ENCODE measurements around the gene NGRN. TPM values are rescaled to one million over a fixed set of nuclear protein-coding genes. Genes with fewer than 3 reads are reported as not detected.

The NGRN gene, protein sequence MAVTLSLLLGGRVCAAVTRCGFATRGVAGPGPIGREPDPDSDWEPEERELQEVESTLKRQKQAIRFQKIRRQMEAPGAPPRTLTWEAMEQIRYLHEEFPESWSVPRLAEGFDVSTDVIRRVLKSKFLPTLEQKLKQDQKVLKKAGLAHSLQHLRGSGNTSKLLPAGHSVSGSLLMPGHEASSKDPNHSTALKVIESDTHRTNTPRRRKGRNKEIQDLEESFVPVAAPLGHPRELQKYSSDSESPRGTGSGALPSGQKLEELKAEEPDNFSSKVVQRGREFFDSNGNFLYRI
- total RNA-seq (2022; extraction: Qiagen RNA extraction), result 102 to 112 TPM (median 109 TPM) in 5 replicates

DNA sequence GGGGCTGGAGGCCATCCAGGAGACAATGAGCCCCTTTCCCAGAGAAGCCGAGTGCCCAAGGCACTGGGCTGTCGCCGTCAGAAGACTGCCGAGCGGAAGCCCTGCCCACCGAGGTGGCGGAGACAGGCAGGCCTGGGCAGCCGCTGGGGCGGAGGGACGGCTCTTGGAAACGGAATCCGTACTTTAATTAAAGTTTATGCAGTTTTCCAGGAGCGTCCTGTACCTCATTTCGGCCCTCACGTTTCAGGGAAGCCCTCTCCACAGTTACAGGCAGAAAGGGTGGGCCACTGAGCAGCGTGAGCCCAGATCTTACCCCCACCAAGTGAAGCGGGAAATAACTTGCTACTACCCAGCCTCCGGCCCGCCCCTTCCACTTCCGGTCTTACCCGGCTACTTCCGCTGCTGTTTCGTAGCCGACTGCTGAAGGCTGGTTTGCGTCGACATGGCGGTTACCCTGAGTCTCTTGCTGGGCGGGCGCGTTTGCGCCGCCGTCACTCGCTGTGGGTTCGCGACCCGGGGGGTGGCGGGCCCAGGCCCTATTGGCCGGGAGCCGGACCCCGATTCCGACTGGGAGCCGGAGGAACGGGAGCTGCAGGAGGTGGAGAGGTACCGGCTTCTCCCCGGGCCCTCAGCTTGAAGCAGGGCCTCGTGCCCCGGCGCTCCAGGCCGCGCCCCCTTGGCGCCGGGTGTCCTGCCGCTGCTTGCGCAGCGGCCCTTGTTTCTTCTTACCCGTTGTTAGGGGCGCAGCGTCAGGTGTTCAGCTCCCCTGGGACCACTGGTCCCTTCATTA, at the start of gene NGRN:
Gene NGRN, plus strand, starts transcription at position 402 of the 790 bp plus-strand sequence. Its CDS starts 41 bp downstream, at position 443.

DNA sequence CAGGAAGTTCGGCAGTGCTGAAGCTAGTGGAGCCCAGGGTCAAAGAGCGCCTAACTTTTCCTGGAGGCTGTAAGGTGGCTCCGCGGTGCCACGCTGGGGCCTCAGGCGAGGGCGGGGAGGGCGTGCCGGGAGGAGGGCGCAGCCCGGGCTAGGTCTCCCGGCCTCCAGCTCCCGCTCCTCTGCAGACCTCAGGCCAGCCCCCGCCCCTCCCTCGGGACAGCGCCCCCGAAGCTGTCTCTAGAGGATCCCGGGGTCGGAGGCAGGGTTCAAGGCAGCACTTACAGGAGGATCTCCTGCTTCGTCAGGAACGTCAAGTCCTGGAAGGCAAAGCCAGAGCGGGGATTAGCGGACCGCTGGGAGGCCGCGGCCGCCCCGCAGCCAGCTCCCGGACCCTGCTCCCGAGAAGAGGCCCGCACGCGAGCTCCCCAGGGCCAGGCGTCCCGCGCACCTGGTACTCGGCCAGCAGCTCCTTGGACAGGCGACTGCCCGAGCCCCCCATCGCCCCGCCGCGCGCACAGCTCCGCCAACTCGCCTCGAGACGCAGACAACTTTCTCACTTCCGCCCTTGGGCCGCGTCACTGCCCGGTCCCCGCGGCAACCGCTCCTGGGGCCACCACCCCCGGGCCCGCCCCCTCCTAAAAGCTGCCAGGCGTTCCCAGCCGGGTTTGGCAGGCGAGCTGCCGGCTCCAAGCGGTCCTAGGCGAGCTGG, 31.9 kb upstream of the NGRN start, which contains the start of gene CIB1:
Gene CIB1, minus strand, starts transcription at position 555 of the 709 bp plus-strand sequence. Its CDS starts 56 bp downstream, at position 499.

DNA sequence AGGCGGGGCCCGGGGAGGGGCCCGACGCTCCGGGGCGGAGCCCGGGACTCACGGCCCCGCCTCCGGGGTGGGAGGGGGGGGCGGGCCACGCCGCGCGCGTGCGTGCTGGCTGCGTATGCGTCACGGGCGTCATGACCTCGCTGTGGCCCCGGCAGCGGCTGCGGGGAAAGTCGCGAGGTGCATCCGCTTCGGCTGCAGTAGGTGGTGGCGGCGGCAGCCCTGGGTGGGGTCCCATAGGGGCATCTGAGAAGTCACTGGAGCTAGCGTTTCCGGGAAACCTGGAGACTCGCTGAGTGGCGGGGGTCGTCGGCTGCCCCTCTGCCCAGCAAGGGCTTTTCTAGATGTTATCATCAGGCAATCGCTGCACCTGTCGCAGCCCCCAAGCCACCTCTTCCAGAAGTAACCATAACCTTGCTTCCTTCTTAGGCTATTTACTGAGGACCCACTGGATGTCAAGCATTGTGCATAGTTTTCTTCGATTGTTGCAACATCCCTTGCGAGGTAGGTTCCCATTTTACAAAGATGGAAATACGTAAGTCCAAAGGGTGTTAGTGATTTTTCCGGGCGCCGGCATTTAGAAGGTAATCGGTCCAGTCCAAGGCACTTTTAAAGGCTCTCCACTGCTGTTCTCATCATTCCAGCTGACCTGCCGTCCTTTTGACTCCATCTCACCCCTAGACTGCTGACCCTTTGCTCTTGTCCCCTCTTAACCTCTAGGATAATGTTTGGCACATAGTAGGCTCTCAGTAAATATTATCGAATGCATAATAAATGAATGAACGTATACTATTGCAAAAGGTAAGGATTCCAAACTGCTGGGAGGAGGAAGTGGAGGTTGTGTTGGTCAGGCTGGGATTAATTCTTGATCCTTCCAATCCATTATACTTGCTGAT, 31.1 kb upstream of the NGRN start, which contains the start of gene GDPGP1:
Gene GDPGP1, plus strand, starts transcription at position 114 of the 893 bp plus-strand sequence. CDS start 6,700 bp downstream, outside the sequence.

DNA sequence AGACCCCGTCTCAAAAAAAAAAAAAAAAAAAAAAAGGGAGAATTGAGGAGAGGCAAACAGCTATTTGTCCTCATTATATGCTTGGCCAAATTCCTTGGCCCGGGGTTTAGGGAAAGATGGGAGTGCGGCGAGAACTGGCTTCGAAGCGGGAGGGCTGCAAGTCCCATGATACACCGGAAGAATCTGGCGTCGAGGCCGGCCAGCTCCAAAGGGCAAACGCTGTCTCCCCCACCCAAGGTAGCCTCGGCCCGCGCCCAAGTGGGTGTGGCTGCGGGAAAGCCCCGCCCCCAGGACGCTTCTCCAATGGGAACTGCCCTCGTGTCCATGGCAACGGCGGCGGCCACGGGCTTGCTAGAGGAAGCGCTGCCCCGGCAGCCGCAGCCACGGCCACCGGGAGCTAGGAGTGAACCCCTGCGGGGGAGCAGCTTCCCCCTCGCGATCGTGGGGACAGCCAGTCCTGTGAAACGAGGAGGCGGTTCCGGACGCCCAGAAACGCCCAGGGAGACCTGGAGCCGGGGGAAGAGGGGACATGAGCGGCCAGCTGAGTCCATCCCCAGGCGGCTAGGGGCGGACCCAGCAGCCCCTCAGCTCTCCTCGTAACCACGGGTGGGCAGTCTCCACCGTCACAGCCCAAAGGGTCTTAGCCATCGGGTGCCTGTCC, 16.1 kb upstream of the NGRN start, which contains the start of gene TTLL13:
Gene TTLL13, plus strand, starts transcription at position 354 of the 661 bp plus-strand sequence. CDS start 1,075 bp downstream, outside the sequence.

Other genes starting within 250 kb of the NGRN start
- gene IDH2, start 163.2 kb upstream of the NGRN start, total RNA-seq (2022; extraction: Qiagen RNA extraction), result 39.5 to 47.7 TPM (median 43.1 TPM) in 5 replicates
- 61.9 to 93.1 TPM (median 85.1 TPM) in 5 replicates for gene SEMA4B, start 64.3 kb upstream of the NGRN start, total RNA-seq (2022; extraction: Qiagen RNA extraction)
- 190 to 227 TPM (median 208 TPM) in 5 replicates for gene CIB1, start 31.7 kb upstream of the NGRN start, total RNA-seq (2022; extraction: Qiagen RNA extraction)
- gene GDPGP1, start 31.5 kb upstream of the NGRN start, total RNA-seq (2022; extraction: Qiagen RNA extraction), result 3.4 to 4.9 TPM (median 4.3 TPM) in 5 replicates
- gene TTLL13, start 16.1 kb upstream of the NGRN start, total RNA-seq (2022; extraction: Qiagen RNA extraction), result 0.07 to 0.59 TPM (median 0.10 TPM) in 4 of 5 replicates, not detected in the other
- gene ZNF774, start 86.6 kb downstream of the NGRN start, total RNA-seq (2022; extraction: Qiagen RNA extraction), result 1.0 to 1.5 TPM (median 1.2 TPM) in 5 replicates
- gene IQGAP1, start 122.6 kb downstream of the NGRN start, total RNA-seq (2022; extraction: Qiagen RNA extraction), result 152 to 258 TPM (median 170 TPM) in 5 replicates